ENCODE measurements around the gene KCNQ4. TPM values are rescaled to one million over a fixed set of nuclear protein-coding genes. Genes with fewer than 3 reads are reported as not detected.

Gene KCNQ4
- total and polyA plus RNA-seq, 2 of the 8 experiments (the other 6 are each of a cell fraction or from before 2014, with no cell fraction given): 2.2 to 3.9 TPM

DNA sequence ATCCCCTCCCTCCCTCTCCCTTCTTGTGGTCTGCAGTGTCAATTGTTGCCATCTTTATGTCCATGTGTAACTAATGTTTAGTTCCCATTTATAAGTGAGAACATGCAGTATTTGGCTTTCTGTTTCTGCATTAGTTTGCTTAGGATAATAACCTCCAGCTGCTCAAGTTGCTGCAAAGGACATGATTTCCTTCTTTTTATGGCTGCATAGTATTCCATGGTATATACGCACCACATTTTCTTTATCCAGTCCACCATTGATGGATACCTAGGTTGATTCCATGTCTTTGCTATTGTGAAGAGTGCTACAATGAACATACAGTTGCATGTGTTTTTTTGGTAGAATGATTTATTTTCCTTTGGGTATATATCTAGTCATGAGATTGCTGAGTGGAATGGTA is 62.3 kb downstream of the KCNQ4 start (continued):
- no peak for TF ChIP-seq KDM5A (IDR thresholded peaks at IDR 0.05; ENCODE audit: low read length)
- TF ChIP-seq KDM1A (IDR thresholded peaks at IDR 0.05; ENCODE audit: borderline replicate concordance, low read length): no peak
